Caco-2 (cell line): ENCODE data around the gene ABCA7. TPM values are rescaled to one million over a fixed set of nuclear protein-coding genes. Genes with fewer than 3 reads are reported as not detected.

Source experiments
- BruUV-seq: library from RNA; stranded (reverse); fragments of 400-500 nt; replicated peaks from 2 replicates; lab custom pipeline; 2021; lab: Mats Ljungman, UMichigan
- CTCF ChIA-PET: fragments of 300-600 bp; sonication (Branson Sonifier 250); formaldehyde crosslinking; loops from one replicate; lab custom pipeline; 2022; ENCODE audit warnings: antibody characterized with exemption; lab: Charles Lee
- POLR2A ChIA-PET: fragments of 300-600 bp; sonication (Branson Sonifier 250); formaldehyde crosslinking; loops from one replicate; lab custom pipeline; 2022; ENCODE audit warnings: antibody characterized with exemption; lab: Charles Lee
- DNase-seq, 2 experiments: peaks; one replicate each; pipeline versions ENCODE4 v3.0.0 to v3.0.0-alpha.2; 2020 to 2022
- H3K27me3 ChIP-seq: replicated peaks from 2 replicates; pipeline ENCODE4 v1.6.0; 2011; ENCODE audit warnings: low read length; ENCODE audit not compliant: control insufficient read depth, insufficient read depth
- H3K36me3 ChIP-seq: 2 replicates; pipeline ENCODE4 v1.5.1; 2011; ENCODE audit warnings: low read length; ENCODE audit not compliant: control insufficient read depth, insufficient read depth
- H3K4me1 ChIP-seq: fragments of 250-450 bp; sonication (Bioruptor Pico); 2 replicates; pipeline ENCODE4 v1.5.1; 2020; ENCODE audit warnings: mild to moderate bottlenecking
- H3K4me3 ChIP-seq: 2 replicates; pipeline ENCODE4 v1.5.1; 2011; ENCODE audit warnings: low read depth, mild to moderate bottlenecking, control low read depth, low read length
- H3K9me3 ChIP-seq: fragments of 250-450 bp; sonication (Bioruptor Pico); 2 replicates; pipeline ENCODE4 v1.5.1; 2020; ENCODE audit warnings: mild to moderate bottlenecking, moderate library complexity
- H3K27ac Mint-ChIP-seq: one replicate; pipeline ENCODE4 v1.8.0; 2022; ENCODE audit warnings: mixed read lengths; ENCODE audit not compliant: unreplicated experiment
- H3K27me3 Mint-ChIP-seq: one replicate; pipeline ENCODE4 v1.8.0; 2022; ENCODE audit warnings: mixed read lengths; ENCODE audit not compliant: insufficient read depth, unreplicated experiment
- H3K36me3 Mint-ChIP-seq: one replicate; pipeline ENCODE4 v1.8.0; 2022; ENCODE audit warnings: mild to moderate bottlenecking, mixed read lengths; ENCODE audit not compliant: insufficient read depth, unreplicated experiment
- H3K4me1 Mint-ChIP-seq: one replicate; pipeline ENCODE4 v1.8.0; 2022; ENCODE audit warnings: low read depth, mixed read lengths; ENCODE audit not compliant: unreplicated experiment
- H3K4me3 Mint-ChIP-seq: one replicate; pipeline ENCODE4 v1.8.0; 2022; ENCODE audit warnings: mild to moderate bottlenecking, moderate library complexity, mixed read lengths; ENCODE audit not compliant: unreplicated experiment
- H3K9me3 Mint-ChIP-seq: one replicate; pipeline ENCODE4 v1.8.0; 2022; ENCODE audit warnings: mixed read lengths; ENCODE audit not compliant: unreplicated experiment
- intact Hi-C: fragments of 100-400 bp; cut with micrococcal nuclease; formaldehyde crosslinking; loops from one replicate; pipeline ENCODE4 v1.10.0; 2022; ENCODE audit not compliant: unreplicated experiment
- total RNA-seq: library from RNA; stranded (reverse); gene quantifications from 2 replicates; pipeline ENCODE4 v1.2.3, GENCODE V29; 2022
- TF ChIP-seq, protein P1 (sequence below), 2 experiments: fragments of 200-600 bp in 1 of 2; IDR thresholded peaks; 1 replicate in 1 of 2; 2 replicates in 1 of 2; pipeline versions ENCODE4 v1.5.1 to v1.8.0; 2011 to 2022; ENCODE audit warnings: antibody characterized with exemption in 1 of 2, control low read depth in 1 of 2, inconsistent platforms in 1 of 2, low read depth in 1 of 2, low read length in 1 of 2, mild to moderate bottlenecking in 1 of 2, moderate library complexity in 1 of 2; ENCODE audit not compliant: insufficient read depth in 1 of 2, severe bottlenecking in 1 of 2, unreplicated experiment in 1 of 2

The ABCA7 gene
- total RNA-seq, 1 experiment from 2014 or later: 45.9 TPM

DNA sequence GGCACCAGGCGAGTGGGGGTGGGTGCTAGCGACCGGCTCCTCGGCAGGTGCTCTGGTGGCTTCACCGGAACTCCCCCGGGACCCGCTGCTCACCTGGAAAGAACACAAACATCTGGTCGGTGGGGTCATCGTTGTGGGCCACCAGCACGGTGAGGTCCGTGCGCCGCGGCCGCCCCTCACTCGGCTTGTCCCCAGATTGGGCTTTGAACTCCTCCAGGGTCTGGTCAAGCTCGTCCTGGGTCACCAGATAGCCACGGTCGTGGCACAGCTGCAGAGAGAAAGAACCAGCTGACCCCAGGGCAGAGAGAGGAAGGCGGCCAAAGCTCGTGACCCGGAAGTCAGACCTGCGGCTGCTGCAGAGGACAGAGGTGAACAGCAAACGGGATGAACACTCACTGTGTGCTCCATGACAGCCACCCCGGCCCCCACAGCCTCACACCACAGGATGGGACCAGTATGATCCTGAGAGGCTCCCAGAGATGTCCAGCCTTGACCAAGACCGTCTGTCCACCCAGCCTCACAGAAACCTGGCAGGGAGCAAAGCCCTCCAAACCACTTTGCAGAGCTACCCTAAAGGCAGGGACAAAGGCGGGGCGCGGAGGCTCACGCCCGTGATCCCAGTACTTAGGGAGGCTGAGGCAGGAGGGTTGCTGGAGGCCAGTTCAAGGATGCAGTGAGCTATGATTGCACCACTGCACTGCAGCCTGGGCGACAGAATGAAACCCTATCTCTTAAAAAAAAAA lies 54.1 kb downstream of the ABCA7 start:
- Histone ChIP-seq H3K36me3 (no peaks in the 10 kb centered on the region), H3K4me3 (peak overlapping the region; percentile 99), H3K9me3 (no peaks in the 10 kb centered on the region), H3K27me3 (no peaks in the 10 kb centered on the region), H3K4me1 (peaks cover 23% of the 10 kb centered on the region)
- no peak for DNase-seq
- H3K27ac Mint-ChIP-seq: peak overlapping the region; percentile 85
- TF ChIP-seq, protein P1, sequence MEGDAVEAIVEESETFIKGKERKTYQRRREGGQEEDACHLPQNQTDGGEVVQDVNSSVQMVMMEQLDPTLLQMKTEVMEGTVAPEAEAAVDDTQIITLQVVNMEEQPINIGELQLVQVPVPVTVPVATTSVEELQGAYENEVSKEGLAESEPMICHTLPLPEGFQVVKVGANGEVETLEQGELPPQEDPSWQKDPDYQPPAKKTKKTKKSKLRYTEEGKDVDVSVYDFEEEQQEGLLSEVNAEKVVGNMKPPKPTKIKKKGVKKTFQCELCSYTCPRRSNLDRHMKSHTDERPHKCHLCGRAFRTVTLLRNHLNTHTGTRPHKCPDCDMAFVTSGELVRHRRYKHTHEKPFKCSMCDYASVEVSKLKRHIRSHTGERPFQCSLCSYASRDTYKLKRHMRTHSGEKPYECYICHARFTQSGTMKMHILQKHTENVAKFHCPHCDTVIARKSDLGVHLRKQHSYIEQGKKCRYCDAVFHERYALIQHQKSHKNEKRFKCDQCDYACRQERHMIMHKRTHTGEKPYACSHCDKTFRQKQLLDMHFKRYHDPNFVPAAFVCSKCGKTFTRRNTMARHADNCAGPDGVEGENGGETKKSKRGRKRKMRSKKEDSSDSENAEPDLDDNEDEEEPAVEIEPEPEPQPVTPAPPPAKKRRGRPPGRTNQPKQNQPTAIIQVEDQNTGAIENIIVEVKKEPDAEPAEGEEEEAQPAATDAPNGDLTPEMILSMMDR (IDR thresholded peaks at IDR 0.05; ENCODE audit: insufficient read depth in 1 of 2, low read depth in 1 of 2, low read length in 1 of 2, severe bottlenecking in 1 of 2, unreplicated experiment in 1 of 2): no peak
- intact Hi-C loops: no loop called here
- no peaks in the 10 kb centered on the region for H3K27me3 Mint-ChIP-seq
- POLR2A ChIA-PET: no interaction called here
- H3K4me3 Mint-ChIP-seq: peak overlapping the region; percentile 91
- CTCF ChIA-PET: interaction anchor here (0.7 kb wide), 1 partner anchor 151 kb away, joined by 3 read pairs; no protein-coding TSS in a partner anchor
- BruUV-seq: no TSS peak
- no peaks in the 10 kb centered on the region for H3K9me3 Mint-ChIP-seq
- peaks cover 41% of the 10 kb centered on the region for H3K36me3 Mint-ChIP-seq
- H3K4me1 Mint-ChIP-seq: peaks cover 15% of the 10 kb centered on the region

GRCh38 chr19:1094655-1094977 lies 54.7 kb downstream of the ABCA7 start:
- TSS peak; percentile 43 for BruUV-seq
- Histone ChIP-seq H3K27me3 (no peaks in the 10 kb centered on the region), H3K9me3 (no peaks in the 10 kb centered on the region), H3K4me3 (peak overlapping the region; percentile 99), H3K36me3 (no peaks in the 10 kb centered on the region), H3K4me1 (peaks cover 27% of the 10 kb centered on the region)
- no peaks in the 10 kb centered on the region for H3K27me3 Mint-ChIP-seq
- intact Hi-C loops: no loop called here
- H3K4me1 Mint-ChIP-seq: peaks cover 17% of the 10 kb centered on the region
- H3K9me3 Mint-ChIP-seq: no peaks in the 10 kb centered on the region
- TF ChIP-seq, protein P1 (IDR thresholded peaks at IDR 0.05; ENCODE audit: insufficient read depth in 1 of 2, low read depth in 1 of 2, low read length in 1 of 2, severe bottlenecking in 1 of 2, unreplicated experiment in 1 of 2): no peak
- ChIA-PET POLR2A (no interaction called here), CTCF (interaction anchor here (0.7 kb wide), 1 partner anchor 150 kb away, joined by 3 read pairs; no protein-coding TSS in a partner anchor)
- peak overlapping the region; percentile 85 for H3K27ac Mint-ChIP-seq
- H3K4me3 Mint-ChIP-seq: peak overlapping the region; percentile 91
- peaks cover 39% of the 10 kb centered on the region for H3K36me3 Mint-ChIP-seq
- no peak for DNase-seq

GRCh38 chr19:1094978-1095701 lies 55.2 kb downstream of the ABCA7 start, which contains the start of gene POLR2E:
Gene POLR2E (minus strand): TSS chr19:1095375. CDS start chr19:1095315, 60 bp downstream.
- intact Hi-C loops: loop anchor here (1.0 kb wide), 1 partner anchor 8 kb away; the partner anchor contains the start of gene GPX4
- H3K36me3 Mint-ChIP-seq: peaks cover 39% of the 10 kb centered on the region

More at GRCh38 chr19:1094978-1095701, 55.2 kb downstream of the ABCA7 start, which contains the start of gene POLR2E:
- DNase-seq: peak; percentile 95 to 97
- Mint-ChIP-seq H3K4me3 (peak within 1 kb of the TSS; percentile 91), H3K27ac (peak within 1 kb of the TSS; percentile 85), H3K4me1 (peaks cover 17% of the 10 kb centered on the region), H3K9me3 (no peaks in the 10 kb centered on the region), H3K27me3 (no peaks in the 10 kb centered on the region)
- ChIA-PET CTCF (no interaction called here), POLR2A (no interaction called here)
- Histone ChIP-seq H3K4me1 (peaks cover 27% of the 10 kb centered on the region), H3K36me3 (no peaks in the 10 kb centered on the region), H3K27me3 (no peaks in the 10 kb centered on the region), H3K4me3 (peak within 1 kb of the TSS; percentile 99), H3K9me3 (no peaks in the 10 kb centered on the region)
- no TSS peak for BruUV-seq
- TF ChIP-seq, protein P1 (IDR thresholded peaks at IDR 0.05; ENCODE audit: insufficient read depth in 1 of 2, low read depth in 1 of 2, low read length in 1 of 2, severe bottlenecking in 1 of 2, unreplicated experiment in 1 of 2): no peak
